Measurements from ENCODE around the gene TIMM44.

- TF ChIP-seq CTCF (IDR thresholded peaks at IDR 0.05) (no peak), POLR2A (IDR thresholded peaks at IDR 0.05) (no peak)
Measured at GRCh38 chr19:7910321-7911161, 32.9 kb downstream of the TIMM44 start.
